HCT116 (cell line): ENCODE measurements around the gene TNFRSF9. TPM values are rescaled to one million over a fixed set of nuclear protein-coding genes. Genes with fewer than 3 reads are reported as not detected.

Experiments
- ATAC-seq: fragments of 200-7000 bp; cut with Tn5 transposase; 2 replicates; pipeline ENCODE4 v1.9.1; 2020; ENCODE audit warnings: mild to moderate bottlenecking, moderate library complexity
- Bru-seq: library from RNA; stranded (reverse); fragments of 400-500 nt; gene quantifications from one replicate; lab custom pipeline; 2021; lab: Mats Ljungman, UMichigan
- BruChase-seq, 2 experiments: library from RNA; stranded (reverse); fragments of 400-500 nt; gene quantifications; one replicate each; lab custom pipeline; 2021; lab: Mats Ljungman, UMichigan
- BruUV-seq: library from RNA; stranded (reverse); fragments of 400-500 nt; replicated peaks from 2 replicates; lab custom pipeline; 2021; lab: Mats Ljungman, UMichigan
- CTCF ChIA-PET: fragments of 300-600 bp; sonication (Branson Sonifier 250); formaldehyde crosslinking; loops from one replicate; lab custom pipeline; 2021; ENCODE audit warnings: antibody characterized with exemption; lab: Charles Lee
- POLR2A ChIA-PET: fragments of 300-600, 350-600 bp; sonication (Branson Sonifier 250); formaldehyde crosslinking; loops from one replicate; lab custom pipeline; 2021; ENCODE audit warnings: antibody characterized with exemption; lab: Charles Lee
- RAD21 ChIA-PET, 2 experiments: fragments of 300-600 bp; sonication (Branson Sonifier 250); formaldehyde crosslinking; loops; one replicate each; lab custom pipeline; 2023; ENCODE audit warnings: low total read pairs in 2 of 2; ENCODE audit not compliant: uncharacterized antibody in 2 of 2, unreplicated experiment in 2 of 2, low non-redundant PET in 1 of 2; lab: Charles Lee
- DNase-seq: peaks from one replicate; pipeline ENCODE4 v3.0.0-alpha.2; 2010; ENCODE audit warnings: low read depth, low spot score
- H2AFZ ChIP-seq: fragments of 200-600 bp; shearing (Covaris generic), sonication (generic); 2 replicates; pipeline ENCODE4 v1.6.1; 2017; ENCODE audit warnings: low read depth, mixed run types, mixed read lengths, antibody characterized with exemption, low read length; ENCODE audit not compliant: poor library complexity, severe bottlenecking
- H3K27ac ChIP-seq: 2 replicates; pipeline ENCODE4 v1.5.1; 2012; ENCODE audit warnings: low read depth, low read length
- H3K27me3 ChIP-seq: fragments of 200-600 bp; sonication (generic); 2 replicates; pipeline ENCODE4 v1.6.1; 2016; ENCODE audit warnings: mixed run types, low read length, mixed read lengths; ENCODE audit not compliant: insufficient read depth
- H3K36me3 ChIP-seq, 2 experiments: fragments of 200-500 bp in 1 of 2; fragments of 200-600 bp in 1 of 2; sonication (Bioruptor generic) in 1 of 2; sonication (generic) in 1 of 2; 2 replicates each; pipeline versions ENCODE4 v1.5.1 to v1.6.1; 2014 to 2016; ENCODE audit warnings: low read length in 2 of 2, inconsistent platforms in 1 of 2, mixed read lengths in 1 of 2, mixed run types in 1 of 2; ENCODE audit not compliant: insufficient read depth in 2 of 2, control insufficient read depth in 1 of 2
- H3K4me1 ChIP-seq, 2 experiments: fragments of 200-600 bp in 1 of 2; sonication (generic) in 1 of 2; 2 replicates each; pipeline versions ENCODE4 v1.5.1 to v1.6.1; 2012 to 2017; ENCODE audit warnings: low read length in 2 of 2, inconsistent platforms in 1 of 2, mild to moderate bottlenecking in 1 of 2, mixed read lengths in 1 of 2, mixed run types in 1 of 2, moderate library complexity in 1 of 2; ENCODE audit not compliant: insufficient read depth in 2 of 2, control insufficient read depth in 1 of 2
- H3K4me2 ChIP-seq: fragments of 200-600 bp; sonication (generic); 2 replicates; pipeline ENCODE4 v1.6.1; 2017; ENCODE audit warnings: mixed run types, low read length, mixed read lengths
- H3K4me3 ChIP-seq, 2 experiments: fragments of 200-600 bp in 1 of 2; sonication (generic) in 1 of 2; replicated peaks in 1 of 2; 2 replicates each; pipeline ENCODE4 v1.5.1; 2011 to 2016; ENCODE audit warnings: low read length in 2 of 2, control low read depth in 1 of 2, low read depth in 1 of 2, mild to moderate bottlenecking in 1 of 2, mixed read lengths in 1 of 2, mixed run types in 1 of 2
- H3K79me2 ChIP-seq: fragments of 200-600 bp; sonication (generic); 2 replicates; pipeline ENCODE4 v1.6.1; 2017; ENCODE audit warnings: mild to moderate bottlenecking, mixed run types, low read length, moderate library complexity, mixed read lengths; ENCODE audit not compliant: insufficient read depth
- H3K9ac ChIP-seq: fragments of 200-600 bp; sonication (generic); 2 replicates; pipeline ENCODE4 v1.6.1; 2016; ENCODE audit warnings: low read length, mixed read lengths
- H3K9me2 ChIP-seq: fragments of 200-600 bp; sonication (generic), shearing (Covaris generic); 2 replicates; pipeline ENCODE4 v1.6.1; 2017; ENCODE audit warnings: mixed run types, mild to moderate bottlenecking, moderate library complexity; ENCODE audit not compliant: insufficient read depth
- H3K9me3 ChIP-seq, 2 experiments: fragments of 200-500 bp in 1 of 2; fragments of 200-600 bp in 1 of 2; sonication (Bioruptor generic) in 1 of 2; sonication (generic) in 1 of 2; 2 replicates each; pipeline ENCODE4 v1.6.1; 2014 to 2017; ENCODE audit warnings: low read length in 2 of 2, mixed read lengths in 2 of 2, inconsistent platforms in 1 of 2, low read depth in 1 of 2, mild to moderate bottlenecking in 1 of 2, mixed run types in 1 of 2, moderate library complexity in 1 of 2; ENCODE audit not compliant: control insufficient read depth in 1 of 2, insufficient read depth in 1 of 2
- H4K20me1 ChIP-seq: fragments of 200-600 bp; sonication (generic), shearing (Covaris generic); 2 replicates; pipeline ENCODE4 v1.6.1; 2017; ENCODE audit warnings: mixed run types, mild to moderate bottlenecking, moderate library complexity; ENCODE audit not compliant: insufficient read depth
- FOSL1 ChIP-seq: IDR thresholded peaks from 2 replicates; pipeline ENCODE4 v1.6.1; 2012; ENCODE audit warnings: low read depth
- JUND ChIP-seq: IDR thresholded peaks from 2 replicates; pipeline ENCODE4 v1.6.1; 2012
- REST ChIP-seq: IDR thresholded peaks from 2 replicates; pipeline ENCODE4 v1.6.1; 2012; ENCODE audit warnings: low read depth
- SP1 ChIP-seq: IDR thresholded peaks from 2 replicates; pipeline ENCODE4 v1.6.1; 2012; ENCODE audit warnings: low read depth
- SRF ChIP-seq: IDR thresholded peaks from 2 replicates; pipeline ENCODE4 v1.6.1; 2012; ENCODE audit warnings: low read depth
- ZFX ChIP-seq: fragments of 450-650 bp; IDR thresholded peaks from 2 replicates; pipeline ENCODE4 v1.6.1; 2017
- intact Hi-C: fragments of 100-400 bp; cut with micrococcal nuclease; formaldehyde crosslinking; loops from 2 replicates; pipeline ENCODE4 v1.10.0; 2022
- long read RNA-seq: library from polyadenylated mRNA; unstranded; transcript quantifications from one replicate; pipeline ENCODE4 v2.0.0, GENCODE V29; 2021; ENCODE audit not compliant: unreplicated experiment
- polyA plus RNA-seq: library from polyadenylated mRNA; unstranded; fragments of >200 nt; gene quantifications from 2 replicates; pipeline ENCODE4 v1.2.1, GENCODE V29; 2012; ENCODE audit warnings: missing spikeins
- total RNA-seq: library from RNA; stranded (reverse); gene quantifications from one replicate; pipeline ENCODE4 v1.2.1, GENCODE V29; 2021; ENCODE audit not compliant: unreplicated experiment

TNFRSF9 gene
- total RNA-seq (0.20 TPM), Bru-seq, nascent RNA (percentile 25 among the genes with signal in this experiment), BruChase-seq, experiment 1, labeled RNA remaining after a 6-hour chase (percentile 36 among the genes with signal in this experiment), BruChase-seq, experiment 2, labeled RNA remaining after a 2-hour chase (percentile 27 among the genes with signal in this experiment)
- 0.22 and 0.39 TPM in 2 replicates for polyA plus RNA-seq
- long read RNA-seq, partial matches to known transcripts, result 0 of 1 reads
- long read RNA-seq, other reads (novel, unspliced or antisense), result 0 of 1 reads

GRCh38 chr1:7940745-7941436, at the start of gene TNFRSF9:
TSS of gene TNFRSF9 (minus strand) at chr1:7940839. CDS start at chr1:7939994, 845 bp downstream.
- no peak within 1 kb of the TSS for H3K27ac ChIP-seq
- H2AFZ ChIP-seq, result no peak within 1 kb of the TSS
- H3K9ac ChIP-seq, result no peak within 1 kb of the TSS
- TF ChIP-seq FOSL1, result no peak
- TF ChIP-seq ZFX, result no peak
- no peak for TF ChIP-seq REST
- TF ChIP-seq JUND, result 0 out of 2 replicates have a peak, but pooled peaks have one; percentile 11
- TF ChIP-seq SP1, result no peak
- TF ChIP-seq SRF, result no peak
- H3K79me2 ChIP-seq, result no peaks in the 10 kb centered on the region
- ChIA-PET RAD21 (no interaction called here), CTCF (no interaction called here), POLR2A (interaction anchor here (0.6 kb wide), 1 partner anchor 264 kb away, joined by 3 read pairs; no protein-coding TSS in a partner anchor)
- BruUV-seq, result no TSS peak
- H3K4me1 ChIP-seq, result peaks cover 0 to 30% of the 10 kb centered on the region in 2 experiments; a peak in 2 of 4 replicates
- no peaks in the 10 kb centered on the region; the same call in 1 of the 2 replicates for H3K27me3 ChIP-seq
- ATAC-seq (peak; percentile 55), DNase-seq (no peak)
- peak within 1 kb of the TSS; percentile 36; the same call in 1 of the 2 replicates for H3K4me2 ChIP-seq
- intact Hi-C loops, result loop anchor here (10.0 kb wide), 1 partner anchor 276 kb away; no protein-coding TSS in a partner anchor
- no peaks in the 10 kb centered on the region for H3K9me3 ChIP-seq
- H3K36me3 ChIP-seq, result no peaks in the 10 kb centered on the region
- H3K9me2 ChIP-seq, result no peaks in the 10 kb centered on the region
- H3K4me3 ChIP-seq, result no peak within 1 kb of the TSS
- H4K20me1 ChIP-seq, result no peaks in the 10 kb centered on the region
